HG03159 (cell line): ENCODE measurements around the gene CLPTM1L.
"Not testable (repeated sequence)": the region's sequence is repeated elsewhere in the genome, so short reads cannot be mapped to it uniquely, and the experiment has no call there.

Experiments used
- ATAC-seq: cut with Tn5 transposase; IDR thresholded peaks from one replicate; pipeline ENCODE4 v1.9.1; 2021; ENCODE audit warnings: mild to moderate bottlenecking, moderate library complexity; ENCODE audit not compliant: unreplicated experiment

The CLPTM1L gene

DNA sequence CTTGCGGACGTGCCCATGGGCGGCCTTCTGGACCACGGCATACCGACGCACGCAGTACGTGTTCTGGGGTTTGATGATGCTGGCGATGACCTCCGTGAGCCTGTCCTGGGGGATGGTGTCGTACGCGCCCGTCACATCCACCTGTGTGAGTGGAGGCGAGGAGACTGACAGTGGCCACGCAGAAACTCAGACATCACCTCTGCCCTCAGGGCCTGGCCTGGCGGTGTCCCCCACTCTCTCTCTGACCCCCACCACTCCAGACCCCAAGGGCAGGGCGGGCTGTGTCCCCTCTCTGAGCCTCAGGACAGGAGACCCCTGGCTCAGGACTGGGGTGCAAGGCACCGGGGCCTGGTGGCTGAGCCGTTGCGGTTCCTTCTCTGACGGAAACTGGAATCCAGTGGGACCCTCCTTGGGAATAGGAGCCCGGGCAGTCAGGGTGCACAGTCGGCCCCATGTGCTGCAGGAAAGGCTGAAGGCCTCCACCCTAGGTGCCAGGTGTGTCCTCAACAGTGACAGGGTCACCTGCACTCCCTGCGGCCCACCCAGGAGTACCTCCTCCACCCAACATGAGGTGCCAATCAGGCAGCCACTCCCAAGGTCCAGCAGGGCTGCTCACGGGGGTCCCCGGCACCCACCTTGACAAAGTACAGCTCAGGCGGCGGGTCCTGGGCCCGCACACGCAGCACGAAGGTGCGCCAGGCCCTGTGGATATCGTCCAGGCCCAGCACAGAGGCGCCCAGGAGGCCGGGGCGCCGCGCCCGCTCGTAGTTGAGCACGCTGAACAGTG lies 66.0 kb downstream of the CLPTM1L start:
- ATAC-seq = no peak

- no peak for ATAC-seq
Observed at GRCh38 chr5:1278216-1278615, 66.7 kb downstream of the CLPTM1L start.

DNA sequence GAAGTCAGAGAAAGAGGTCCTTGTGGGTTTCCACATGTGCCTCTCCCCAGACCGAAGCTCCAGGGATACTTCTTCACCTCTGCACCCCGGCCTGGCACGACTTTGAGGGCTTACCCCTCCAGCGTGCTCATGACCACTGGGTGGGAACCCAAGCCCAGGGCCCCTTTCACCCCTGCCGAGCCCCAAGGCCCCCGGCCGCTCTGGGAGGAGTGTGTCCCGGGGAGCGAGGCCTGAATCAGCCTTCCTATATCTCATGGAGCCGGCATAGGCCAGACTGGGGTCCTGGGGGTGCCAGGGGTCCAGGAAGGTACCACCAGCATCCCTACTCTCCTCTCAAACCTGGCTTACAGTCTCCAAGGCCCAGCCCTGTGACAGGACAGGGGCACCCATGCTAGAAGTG lies 67.1 kb downstream of the CLPTM1L start:
- ATAC-seq = no peak

GRCh38 chr5:1277331-1277730 lies 67.6 kb downstream of the CLPTM1L start:
- no peak for ATAC-seq

GRCh38 chr5:1276930-1277329 lies 68.0 kb downstream of the CLPTM1L start:
- no peak for ATAC-seq

- not testable (repeated sequence) for ATAC-seq
Observed at GRCh38 chr5:1275397-1276391, 69.2 kb downstream of the CLPTM1L start.

DNA sequence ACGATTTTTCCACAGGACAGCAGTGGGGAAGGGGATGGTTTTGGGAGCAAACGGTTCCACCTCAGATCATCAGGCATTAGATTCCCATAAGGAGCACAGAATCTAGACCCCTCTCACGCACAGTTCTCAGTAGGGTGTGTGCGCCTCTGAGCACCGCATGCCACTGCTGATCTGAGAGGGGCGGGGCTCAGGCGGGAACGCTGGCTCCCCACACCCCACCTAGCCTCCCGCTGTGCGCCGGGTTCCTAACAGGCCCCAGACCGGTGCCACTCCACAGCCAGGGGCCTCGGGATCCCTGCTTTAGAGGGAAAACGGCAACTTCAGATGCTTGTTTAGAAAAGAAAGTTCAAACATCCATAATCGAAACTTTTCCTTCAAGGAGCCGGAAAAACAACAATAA lies 70.4 kb downstream of the CLPTM1L start:
- no peak for ATAC-seq

GRCh38 chr5:1273745-1274144 lies 71.2 kb downstream of the CLPTM1L start:
- no peak for ATAC-seq

GRCh38 chr5:1272201-1272600 lies 72.7 kb downstream of the CLPTM1L start:
- no peak for ATAC-seq

DNA sequence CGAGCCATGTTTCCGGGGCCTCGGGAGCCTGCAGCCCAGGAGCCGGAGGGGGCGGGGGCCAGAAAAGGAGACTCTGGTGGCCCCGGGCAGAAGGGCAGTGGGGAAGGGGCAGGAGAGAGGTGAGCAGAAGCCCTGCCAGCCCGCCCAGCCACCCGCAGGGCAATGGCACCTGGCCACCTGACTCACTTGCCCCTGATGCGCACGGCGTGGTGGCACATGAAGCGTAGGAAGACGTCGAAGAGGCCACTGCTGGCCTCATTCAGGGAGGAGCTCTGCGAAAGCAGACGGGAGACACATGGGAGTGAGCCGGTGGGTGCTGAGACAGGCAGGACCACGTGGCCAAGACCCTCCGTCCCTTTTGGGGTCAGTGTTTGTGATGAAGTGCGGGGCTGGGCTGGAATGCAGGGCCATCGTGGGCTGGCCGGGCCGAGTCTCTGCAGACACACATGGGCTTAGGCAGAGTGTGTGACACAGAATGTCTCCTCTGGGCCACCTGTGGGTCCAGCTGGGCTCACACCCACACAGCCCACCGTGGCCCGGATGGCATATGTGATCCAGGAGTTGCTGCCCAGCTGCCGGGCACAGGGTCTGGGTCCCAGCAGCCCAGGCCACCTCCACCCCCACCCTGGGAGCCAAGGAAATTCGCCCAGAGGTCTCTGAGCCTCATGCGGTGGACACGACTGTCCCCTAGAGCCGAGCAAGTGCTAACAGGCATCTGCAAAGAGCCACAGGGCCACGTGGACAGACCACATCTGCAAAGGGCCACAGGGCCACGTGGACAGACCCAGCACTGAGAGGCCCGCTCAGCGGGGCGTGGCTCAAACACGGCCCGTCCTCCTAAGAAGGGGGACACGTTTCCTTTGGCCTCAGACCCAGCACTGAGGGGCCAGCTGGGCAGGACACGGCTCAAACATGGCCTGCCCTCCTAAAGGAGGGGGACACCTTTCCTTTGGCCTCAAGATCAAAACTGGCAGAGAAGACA lies 73.7 kb downstream of the CLPTM1L start:
- ATAC-seq = no peak

- ATAC-seq = no peak
Observed at GRCh38 chr5:1270426-1270825, 74.5 kb downstream of the CLPTM1L start.

GRCh38 chr5:1268666-1269065 lies 76.2 kb downstream of the CLPTM1L start:
- ATAC-seq = no peak

DNA sequence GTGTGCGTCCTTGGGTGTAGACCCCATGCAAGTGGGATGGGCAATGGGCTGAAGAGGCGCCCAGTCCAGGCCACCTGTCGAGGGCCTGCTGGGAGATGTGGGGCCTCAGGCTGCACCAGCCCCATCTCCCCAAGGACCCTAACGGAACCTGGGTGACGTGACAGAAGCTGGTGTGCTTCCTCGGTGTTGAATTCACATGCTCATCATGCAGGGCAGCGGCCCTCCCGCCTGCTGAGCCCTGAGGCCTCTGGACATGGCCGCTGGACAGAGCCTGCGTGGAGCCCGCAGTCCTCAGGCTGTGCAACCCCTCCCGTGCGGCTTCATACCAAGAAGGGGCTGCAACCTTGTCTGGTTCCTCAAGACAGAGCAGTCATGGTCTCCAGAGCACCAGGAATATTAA lies 76.8 kb downstream of the CLPTM1L start:
- no peak for ATAC-seq
